ENCODE results near the gene COL1A1. TPM values are rescaled to one million over a fixed set of nuclear protein-coding genes. Genes with fewer than 3 reads are reported as not detected.

Gene COL1A1
- total and polyA plus RNA-seq, 2 experiments from 2014 or later = 6,472 to 15,283 TPM

GRCh38 chr17:50146927-50147665 is 54.3 kb downstream of the COL1A1 start:
- Histone ChIP-seq H3K27me3 (replicated peaks; ENCODE audit: insufficient read depth) (no peaks in the 10 kb centered on the region), H2AFZ (no peak overlapping the region), H3K9ac (peak overlapping the region; percentile 98), H3K9me2 (ENCODE audit: insufficient read depth) (no peaks in the 10 kb centered on the region), H3K4me3 (peak overlapping the region; percentile 83), H3K27ac (peak overlapping the region; percentile 76), H3K79me2 (ENCODE audit: insufficient read depth) (peaks cover 84% of the 10 kb centered on the region), H3K4me1 (ENCODE audit: insufficient read depth) (peaks cover 27% of the 10 kb centered on the region), H3K4me2 (ENCODE audit: unreplicated experiment) (peak overlapping the region; percentile 81), H3K36me3 (ENCODE audit: low read depth) (peaks cover 7% of the 10 kb centered on the region; the same call in 1 of the 2 replicates), H3F3A (ENCODE audit: insufficient read depth) (no peaks in the 10 kb centered on the region), H4K20me1 (ENCODE audit: insufficient read depth) (peaks cover 4% of the 10 kb centered on the region; the same call in 1 of the 2 replicates), H3K9me3 (ENCODE audit: low read depth) (no peaks in the 10 kb centered on the region)
- DNase-seq = peak; percentile 61
- 14 to 16% methylated on average over 15 of the region's 15 CpGs for WGBS, 2 experiments (ENCODE audit: low coverage in 1 of 2, low lambda C conversion rate in 2 of 2, missing lambda C conversion rate in 2 of 2)
- TF ChIP-seq EZH2phosphoT487 (IDR thresholded peaks at IDR 0.05; ENCODE audit: insufficient read depth, low read depth) (no peak), EZH2 (IDR thresholded peaks at IDR 0.05; ENCODE audit: insufficient read depth, poor library complexity, severe bottlenecking) (no peak)
- in situ Hi-C loops (cut with MboI) = no loop called here

- Histone ChIP-seq H3K9me2 (ENCODE audit: insufficient read depth) (no peaks in the 10 kb centered on the region), H3K4me1 (ENCODE audit: insufficient read depth) (peaks cover 27% of the 10 kb centered on the region), H2AFZ (no peak overlapping the region), H3K27me3 (replicated peaks; ENCODE audit: insufficient read depth) (no peaks in the 10 kb centered on the region), H4K20me1 (ENCODE audit: insufficient read depth) (peaks cover 4% of the 10 kb centered on the region; the same call in 1 of the 2 replicates), H3K9ac (peak overlapping the region; percentile 98), H3K9me3 (ENCODE audit: low read depth) (no peaks in the 10 kb centered on the region), H3F3A (ENCODE audit: insufficient read depth) (no peaks in the 10 kb centered on the region), H3K27ac (peak overlapping the region; percentile 8; the same call in 1 of the 2 replicates), H3K4me2 (ENCODE audit: unreplicated experiment) (peak overlapping the region; percentile 81), H3K4me3 (peak overlapping the region; percentile 83), H3K79me2 (ENCODE audit: insufficient read depth) (peaks cover 90% of the 10 kb centered on the region), H3K36me3 (ENCODE audit: low read depth) (peaks cover 7% of the 10 kb centered on the region; the same call in 1 of the 2 replicates)
- TF ChIP-seq EZH2 (IDR thresholded peaks at IDR 0.05; ENCODE audit: insufficient read depth, poor library complexity, severe bottlenecking) (no peak), EZH2phosphoT487 (IDR thresholded peaks at IDR 0.05; ENCODE audit: insufficient read depth, low read depth) (no peak)
- in situ Hi-C loops (cut with MboI) = no loop called here
- WGBS, 2 experiments (ENCODE audit: low coverage in 1 of 2, low lambda C conversion rate in 2 of 2, missing lambda C conversion rate in 2 of 2) = 49 to 58% methylated on average over 10 of the region's 10 CpGs
- no peak for DNase-seq
Observed at GRCh38 chr17:50146230-50146926, 55.1 kb downstream of the COL1A1 start.

- no peaks in the 10 kb centered on the region for H3F3A ChIP-seq (ENCODE audit: insufficient read depth)
- no peaks in the 10 kb centered on the region for H3K9me3 ChIP-seq (ENCODE audit: low read depth)
- peaks cover 10% of the 10 kb centered on the region; the same call in 1 of the 2 replicates for H3K36me3 ChIP-seq (ENCODE audit: low read depth)
- H3K4me3 ChIP-seq = peak overlapping the region; percentile 83; the same call in 1 of the 2 replicates
- H2AFZ ChIP-seq = no peak overlapping the region
- DNase-seq = no peak
- H3K4me1 ChIP-seq (ENCODE audit: insufficient read depth) = peaks cover 27% of the 10 kb centered on the region
- in situ Hi-C loops (cut with MboI) = no loop called here
- H3K9ac ChIP-seq = peak overlapping the region; percentile 98; the same call in 1 of the 2 replicates
- TF ChIP-seq EZH2 (IDR thresholded peaks at IDR 0.05; ENCODE audit: insufficient read depth, poor library complexity, severe bottlenecking) (no peak), EZH2phosphoT487 (IDR thresholded peaks at IDR 0.05; ENCODE audit: insufficient read depth, low read depth) (no peak)
- H3K27ac ChIP-seq = no peak overlapping the region
- no peaks in the 10 kb centered on the region for H3K9me2 ChIP-seq (ENCODE audit: insufficient read depth)
- H3K79me2 ChIP-seq (ENCODE audit: insufficient read depth) = peaks cover 89% of the 10 kb centered on the region
- H3K27me3 ChIP-seq (replicated peaks; ENCODE audit: insufficient read depth) = no peaks in the 10 kb centered on the region
- WGBS, 2 experiments (ENCODE audit: low coverage in 1 of 2, low lambda C conversion rate in 2 of 2, missing lambda C conversion rate in 2 of 2) = 65 to 78% methylated on average over 7 to 11 of the region's 11 CpGs
- peaks cover 4% of the 10 kb centered on the region; the same call in 1 of the 2 replicates for H4K20me1 ChIP-seq (ENCODE audit: insufficient read depth)
- H3K4me2 ChIP-seq (ENCODE audit: unreplicated experiment) = peak overlapping the region; percentile 81
Observed at GRCh38 chr17:50145532-50146229, 55.8 kb downstream of the COL1A1 start.
